ENCODE measurements around the gene LIMS2.

LIMS2 gene

DNA sequence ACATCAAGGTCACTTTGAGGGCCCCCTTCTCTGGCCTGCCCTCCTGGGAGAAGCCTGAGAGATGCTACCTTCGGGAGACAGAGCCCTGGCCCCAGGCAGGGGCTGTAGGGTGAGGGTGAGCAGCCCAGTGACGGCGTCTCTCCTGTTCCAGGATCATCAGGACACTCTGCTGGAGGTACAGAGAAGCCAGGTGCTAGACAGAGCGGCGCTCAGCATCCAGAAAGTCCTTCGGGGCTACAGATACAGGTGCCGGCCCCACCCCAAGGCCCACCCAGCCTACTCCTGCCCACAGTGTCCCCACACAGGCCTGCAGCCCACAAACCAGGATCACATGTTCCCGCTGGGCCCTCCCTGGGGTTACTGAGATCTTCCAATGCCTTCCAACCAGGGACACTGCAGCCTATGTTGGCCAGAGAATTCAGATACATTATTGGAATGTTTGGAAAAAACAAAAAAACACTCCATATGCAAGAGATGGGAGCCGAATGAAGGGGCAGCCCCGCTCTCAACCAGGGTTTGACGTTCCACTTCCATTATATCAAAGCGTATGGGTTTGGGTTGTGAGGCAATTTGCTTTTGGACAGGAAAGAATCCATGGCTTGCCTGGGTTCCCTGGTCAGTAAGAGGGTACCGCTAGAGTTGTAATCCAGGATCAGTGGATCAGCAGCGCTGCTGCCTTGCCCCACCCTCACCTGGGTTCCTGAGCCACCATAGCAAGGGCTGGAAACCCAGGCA is 78.9 kb downstream of the LIMS2 start:
- DNase-seq, result peak; percentile 15

GRCh38 chr2:127594116-127594591 is 81.2 kb downstream of the LIMS2 start:
- peak; percentile 15 for DNase-seq

GRCh38 chr2:127593228-127594115 is 81.9 kb downstream of the LIMS2 start:
- peak; percentile 16 for DNase-seq

GRCh38 chr2:127592761-127593227 is 82.5 kb downstream of the LIMS2 start:
- DNase-seq, result peak; percentile 10

- DNase-seq, result peak; percentile 81
Observed at GRCh38 chr2:127591221-127591923, 84.0 kb downstream of the LIMS2 start.

DNA sequence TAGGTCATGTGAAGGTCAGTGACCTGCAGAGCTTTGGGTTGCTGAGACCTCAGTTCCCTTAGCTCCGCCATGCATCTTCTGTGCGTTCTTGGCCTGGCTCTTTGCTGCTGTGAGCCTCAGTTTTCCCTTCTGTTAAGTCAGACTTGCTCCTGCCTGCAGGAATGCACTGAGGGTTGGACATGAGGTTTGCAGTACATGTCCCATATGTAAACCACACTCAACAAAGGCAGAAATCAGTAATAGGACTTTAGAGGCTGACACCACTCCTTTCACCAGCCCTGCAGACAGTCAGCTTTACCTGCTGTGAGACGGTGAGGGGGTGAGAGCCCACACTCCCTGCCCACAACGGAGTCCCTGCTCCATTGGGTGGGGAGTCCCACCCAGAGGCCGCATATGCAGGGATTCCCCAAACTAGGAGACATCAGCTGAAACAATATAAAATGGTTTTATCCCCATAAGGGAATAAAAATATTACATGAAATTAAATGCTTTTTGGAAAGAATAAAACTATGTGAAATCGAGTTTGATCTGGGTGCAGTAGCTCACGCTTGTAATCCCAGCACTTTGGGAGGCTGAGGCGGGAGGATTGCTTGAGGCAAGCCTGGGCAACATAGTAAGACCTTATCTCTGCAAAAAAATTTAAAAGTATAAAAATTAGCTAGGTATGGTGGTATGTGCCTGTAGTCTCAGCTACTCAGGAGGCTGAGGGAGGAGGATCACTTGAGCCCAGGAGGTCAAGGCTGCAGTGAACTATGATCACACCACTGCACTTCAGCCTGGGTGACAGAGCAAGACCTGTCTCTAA is 84.7 kb downstream of the LIMS2 start:
- DNase-seq, result peak; percentile 15

DNA sequence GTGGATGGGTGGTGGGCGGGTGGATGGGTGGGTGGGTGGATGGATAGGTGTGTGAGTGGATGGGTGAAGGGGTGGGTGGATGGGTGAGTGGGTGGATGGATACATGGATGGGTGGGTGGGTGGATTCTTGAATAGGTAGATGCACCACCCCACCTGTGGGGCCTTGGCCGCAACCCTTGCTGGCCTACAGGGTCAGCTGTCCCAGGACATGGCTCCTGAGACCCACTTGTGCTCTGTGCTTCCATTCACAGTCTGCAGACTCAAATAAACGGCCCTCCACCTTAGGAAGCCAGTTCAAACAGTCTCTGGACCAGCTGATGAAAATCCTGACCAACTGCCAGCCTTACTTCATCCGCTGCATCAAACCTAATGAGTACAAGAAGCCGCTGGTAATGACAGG is 85.5 kb downstream of the LIMS2 start:
- DNase-seq, result peak; percentile 17

- peak; percentile 14 for DNase-seq
Observed at GRCh38 chr2:127589358-127589757, 86.0 kb downstream of the LIMS2 start.

Data from stimulated activated CD8-positive, alpha-beta memory T cell treated with anti-CD3 and anti-CD28 coated beads, Interleukin-4, amount 100 ng/mL, for 48 hours (primary cell).